GM18502 (cell line): Measurements from ENCODE around the gene DGKD.

Source experiments
- ATAC-seq: cut with Tn5 transposase; IDR thresholded peaks from one replicate; pipeline ENCODE4 v1.9.1; 2021; ENCODE audit warnings: mild to moderate bottlenecking; ENCODE audit not compliant: unreplicated experiment, poor library complexity

DGKD gene

GRCh38 chr2:233338046-233338445, 16.2 kb upstream of the DGKD start:
- ATAC-seq, result no peak

- ATAC-seq, result no peak
These were observed 15.4 kb upstream of the DGKD start for GRCh38 chr2:233338812-233339368.

- ATAC-seq, result no peak
These were observed 14.9 kb upstream of the DGKD start for GRCh38 chr2:233339427-233339826.

GRCh38 chr2:233341296-233341695, 13.0 kb upstream of the DGKD start:
- no peak for ATAC-seq

- no peak for ATAC-seq
These were observed 12.0 kb upstream of the DGKD start for GRCh38 chr2:233342301-233342700.

GRCh38 chr2:233343171-233343705, 11.1 kb upstream of the DGKD start:
- ATAC-seq, result no peak

- ATAC-seq, result no peak
These were observed 7.9 kb upstream of the DGKD start for GRCh38 chr2:233346376-233346775.

- ATAC-seq, result no peak
These were observed 7.4 kb upstream of the DGKD start for GRCh38 chr2:233346930-233347329.

- ATAC-seq, result no peak
These were observed 5.0 kb upstream of the DGKD start for GRCh38 chr2:233349005-233349998.

- ATAC-seq, result no peak
These were observed 3.6 kb upstream of the DGKD start for GRCh38 chr2:233350708-233351107.

GRCh38 chr2:233351423-233351822, 2.9 kb upstream of the DGKD start:
- ATAC-seq, result no peak

- ATAC-seq, result no peak
These were observed 2.0 kb upstream of the DGKD start for GRCh38 chr2:233352141-233352842.

- no peak for ATAC-seq
These were observed 1.1 kb upstream of the DGKD start for GRCh38 chr2:233353101-233353768.

- peak; percentile 50 for ATAC-seq
These were observed 218 bp downstream of the DGKD start for GRCh38 chr2:233354500-233354924.

- no peak for ATAC-seq
These were observed 779 bp downstream of the DGKD start for GRCh38 chr2:233354971-233355574.

- ATAC-seq, result no peak
These were observed 1.6 kb downstream of the DGKD start for GRCh38 chr2:233355916-233356315.

GRCh38 chr2:233356546-233357308, 2.4 kb downstream of the DGKD start:
- no peak for ATAC-seq

GRCh38 chr2:233358335-233358734, 4.0 kb downstream of the DGKD start:
- no peak for ATAC-seq

- ATAC-seq, result no peak
These were observed 4.7 kb downstream of the DGKD start for GRCh38 chr2:233358947-233359346.
